ENCODE measurements around the gene ABHD10. TPM values are rescaled to one million over a fixed set of nuclear protein-coding genes. Genes with fewer than 3 reads are reported as not detected.

Gene ABHD10
- total RNA-seq, 2 experiments from 2014 or later, result 45.2 to 50.7 TPM

- ATAC-seq (no peak), DNase-seq (no peak)
- peaks cover 5% of the 10 kb centered on the region for H3K4me1 Mint-ChIP-seq
- no peaks in the 10 kb centered on the region for H3K27me3 Mint-ChIP-seq
- H3K27ac Mint-ChIP-seq, result no peak overlapping the region
- no peaks in the 10 kb centered on the region for H3K36me3 Mint-ChIP-seq
- H3K9me3 Mint-ChIP-seq (ENCODE audit: low read depth), result no peaks in the 10 kb centered on the region
- CTCF ChIA-PET, result no interaction called here
- H3K4me3 Mint-ChIP-seq, result no peak overlapping the region
These were observed 25.9 kb upstream of the ABHD10 start for GRCh38 chr3:111952866-111953450.

- no peak overlapping the region for H3K27ac Mint-ChIP-seq
- H3K4me1 Mint-ChIP-seq, result peaks cover 6% of the 10 kb centered on the region
- no peak overlapping the region for H3K4me3 Mint-ChIP-seq
- H3K27me3 Mint-ChIP-seq, result no peaks in the 10 kb centered on the region
- ATAC-seq (no peak), DNase-seq (no peak)
- H3K36me3 Mint-ChIP-seq, result no peaks in the 10 kb centered on the region
- CTCF ChIA-PET, result interaction anchor here (1.3 kb wide), 1 partner anchor 19 kb away, joined by 3 read pairs; no protein-coding TSS in a partner anchor
- no peaks in the 10 kb centered on the region for H3K9me3 Mint-ChIP-seq (ENCODE audit: low read depth)
These were observed 24.4 kb upstream of the ABHD10 start for GRCh38 chr3:111954228-111954990.

- CTCF ChIA-PET, result interaction anchor here (1.8 kb wide), 1 partner anchor 58 kb away, joined by 5 read pairs; no protein-coding TSS in a partner anchor
These were observed 22.9 kb upstream of the ABHD10 start for GRCh38 chr3:111955876-111956275.

GRCh38 chr3:111956449-111956848 lies 22.4 kb upstream of the ABHD10 start:
- Mint-ChIP-seq H3K27ac (no peak overlapping the region), H3K4me1 (peaks cover 6% of the 10 kb centered on the region)

More at GRCh38 chr3:111955876-111956275, 22.9 kb upstream of the ABHD10 start:
- no peaks in the 10 kb centered on the region for H3K36me3 Mint-ChIP-seq
- no peaks in the 10 kb centered on the region for H3K9me3 Mint-ChIP-seq (ENCODE audit: low read depth)
- H3K4me1 Mint-ChIP-seq, result peaks cover 6% of the 10 kb centered on the region
- H3K4me3 Mint-ChIP-seq, result no peak overlapping the region
- H3K27me3 Mint-ChIP-seq, result no peaks in the 10 kb centered on the region
- no peak for ATAC-seq
- DNase-seq, result no peak
- H3K27ac Mint-ChIP-seq, result no peak overlapping the region

GRCh38 chr3:111956995-111957734 lies 21.7 kb upstream of the ABHD10 start:
- no peaks in the 10 kb centered on the region for H3K27me3 Mint-ChIP-seq
- no peaks in the 10 kb centered on the region for H3K9me3 Mint-ChIP-seq (ENCODE audit: low read depth)
- no peak overlapping the region for H3K4me3 Mint-ChIP-seq
- CTCF ChIA-PET, result interaction anchor here (1.0 to 2.2 kb wide), 3 partner anchors 11 to 287 kb away, joined by 3 to 11 read pairs (median 5); no protein-coding TSS in a partner anchor
- DNase-seq, result no peak
- no peak overlapping the region for H3K27ac Mint-ChIP-seq
- H3K4me1 Mint-ChIP-seq, result peaks cover 6% of the 10 kb centered on the region
- H3K36me3 Mint-ChIP-seq, result no peaks in the 10 kb centered on the region
- no peak for ATAC-seq

More at GRCh38 chr3:111956449-111956848, 22.4 kb upstream of the ABHD10 start:
- no peaks in the 10 kb centered on the region for H3K9me3 Mint-ChIP-seq (ENCODE audit: low read depth)
- DNase-seq (no peak), ATAC-seq (no peak)
- no peak overlapping the region for H3K4me3 Mint-ChIP-seq
- CTCF ChIA-PET, result interaction anchor here (1.8 to 2.2 kb wide), 2 partner anchors 11 to 58 kb away, joined by 5 to 11 read pairs; no protein-coding TSS in a partner anchor
- no peaks in the 10 kb centered on the region for H3K27me3 Mint-ChIP-seq
- no peaks in the 10 kb centered on the region for H3K36me3 Mint-ChIP-seq

- peaks cover 12% of the 10 kb centered on the region for H3K4me1 Mint-ChIP-seq
- H3K36me3 Mint-ChIP-seq, result no peaks in the 10 kb centered on the region
- no peak overlapping the region for H3K27ac Mint-ChIP-seq
- no peak for DNase-seq
- CTCF ChIA-PET, result interaction anchor here (0.8 to 2.0 kb wide), 3 partner anchors 17 to 244 kb away, joined by 3 to 7 read pairs (median 6); partner anchors contain the start of gene ABHD10
- H3K4me3 Mint-ChIP-seq, result no peak overlapping the region
- no peaks in the 10 kb centered on the region for H3K27me3 Mint-ChIP-seq
- no peaks in the 10 kb centered on the region for H3K9me3 Mint-ChIP-seq (ENCODE audit: low read depth)
- no peak for ATAC-seq
These were observed 17.2 kb upstream of the ABHD10 start for GRCh38 chr3:111961461-111962164.

- H3K27ac Mint-ChIP-seq, result no peak overlapping the region
- H3K27me3 Mint-ChIP-seq, result no peaks in the 10 kb centered on the region
- CTCF ChIA-PET, result interaction anchor here (1.1 to 9.1 kb wide), 3 partner anchors 15 to 247 kb away, joined by 4 to 137 read pairs (median 6); partner anchors contain the start of gene ABHD10
- H3K9me3 Mint-ChIP-seq (ENCODE audit: low read depth), result no peaks in the 10 kb centered on the region
- H3K4me1 Mint-ChIP-seq, result peaks cover 13% of the 10 kb centered on the region
- H3K36me3 Mint-ChIP-seq, result no peaks in the 10 kb centered on the region
- no peak for ATAC-seq
- no peak overlapping the region for H3K4me3 Mint-ChIP-seq
- DNase-seq, result no peak
These were observed 15.4 kb upstream of the ABHD10 start for GRCh38 chr3:111963424-111963823.

GRCh38 chr3:111965484-111965883 lies 13.3 kb upstream of the ABHD10 start:
- Mint-ChIP-seq H3K4me3 (no peak overlapping the region), H3K27me3 (no peaks in the 10 kb centered on the region), H3K27ac (no peak overlapping the region), H3K36me3 (no peaks in the 10 kb centered on the region), H3K4me1 (peaks cover 13% of the 10 kb centered on the region), H3K9me3 (ENCODE audit: low read depth) (no peaks in the 10 kb centered on the region)
- CTCF ChIA-PET, result interaction anchor here (0.6 to 9.1 kb wide), 2 partner anchors 249 to 261 kb away, joined by 3 to 137 read pairs; no protein-coding TSS in a partner anchor
- ATAC-seq (no peak), DNase-seq (no peak)

- Mint-ChIP-seq H3K27ac (no peak overlapping the region), H3K36me3 (no peaks in the 10 kb centered on the region), H3K9me3 (ENCODE audit: low read depth) (no peaks in the 10 kb centered on the region), H3K4me3 (no peak overlapping the region), H3K4me1 (peaks cover 13% of the 10 kb centered on the region), H3K27me3 (no peaks in the 10 kb centered on the region)
- no peak for ATAC-seq
- no peak for DNase-seq
- CTCF ChIA-PET, result interaction anchor here (0.9 to 9.1 kb wide), 25 partner anchors 10 to 298 kb away, joined by 3 to 137 read pairs (median 8); partner anchors contain the start of gene ABHD10
These were observed 11.8 kb upstream of the ABHD10 start for GRCh38 chr3:111967068-111967467.

GRCh38 chr3:111967651-111968274 lies 11.1 kb upstream of the ABHD10 start:
- no peaks in the 10 kb centered on the region for H3K36me3 Mint-ChIP-seq
- DNase-seq, result peak; percentile 88
- CTCF ChIA-PET, result interaction anchor here (0.6 to 9.1 kb wide), 38 partner anchors 10 to 769 kb away, joined by 3 to 137 read pairs (median 4); partner anchors contain the start of gene ABHD10
- no peak overlapping the region for H3K4me3 Mint-ChIP-seq
- H3K27me3 Mint-ChIP-seq, result no peaks in the 10 kb centered on the region
- no peaks in the 10 kb centered on the region for H3K9me3 Mint-ChIP-seq (ENCODE audit: low read depth)
- peak overlapping the region; percentile 5 for H3K27ac Mint-ChIP-seq
- peaks cover 13% of the 10 kb centered on the region for H3K4me1 Mint-ChIP-seq
- peak; percentile 90 for ATAC-seq

GRCh38 chr3:111968319-111969054 lies 10.3 kb upstream of the ABHD10 start:
- no peak overlapping the region for H3K4me3 Mint-ChIP-seq
- DNase-seq (no peak), ATAC-seq (no peak)
- no peak overlapping the region for H3K27ac Mint-ChIP-seq
- H3K9me3 Mint-ChIP-seq (ENCODE audit: low read depth), result no peaks in the 10 kb centered on the region
- no peaks in the 10 kb centered on the region for H3K36me3 Mint-ChIP-seq
- peaks cover 10% of the 10 kb centered on the region for H3K4me1 Mint-ChIP-seq
- no peaks in the 10 kb centered on the region for H3K27me3 Mint-ChIP-seq
- CTCF ChIA-PET, result interaction anchor here (0.6 to 9.1 kb wide), 34 partner anchors 10 to 769 kb away, joined by 3 to 137 read pairs (median 4); partner anchors contain the start of gene ABHD10

Data from activated CD8-positive, alpha-beta memory T cell treated with anti-CD3 and anti-CD28 coated beads, Interleukin-2, amount 10 ng/mL, durations not matched to agents 7 days and 5 days (primary cell).